IPS DF 6.9 (cell line): Measurements from ENCODE around the gene CADM2.

Experiments used
- DNase-seq: peaks from one replicate; pipeline ENCODE4 v3.0.0-alpha.2; 2013; ENCODE audit warnings: low read depth, low spot score
- H3K27ac ChIP-seq: one replicate; pipeline ENCODE4 v1.5.1; 2013; ENCODE audit warnings: low read length, control low read depth
- H3K27me3 ChIP-seq: 2 replicates; pipeline ENCODE4 v1.6.1; 2013; ENCODE audit warnings: mild to moderate bottlenecking, low read length; ENCODE audit not compliant: control insufficient read depth, insufficient read depth
- H3K36me3 ChIP-seq: 2 replicates; pipeline ENCODE4 v1.6.1; 2013; ENCODE audit warnings: low read length; ENCODE audit not compliant: control insufficient read depth, insufficient read depth
- H3K4me1 ChIP-seq: 2 replicates; pipeline ENCODE4 v1.6.1; 2013; ENCODE audit warnings: low read length; ENCODE audit not compliant: control insufficient read depth, insufficient read depth
- H3K4me3 ChIP-seq: 2 replicates; pipeline ENCODE4 v1.5.1; 2013; ENCODE audit warnings: mild to moderate bottlenecking, low read length
- H3K9me3 ChIP-seq: 2 replicates; pipeline ENCODE4 v1.6.1; 2013; ENCODE audit warnings: low read length, inconsistent platforms; ENCODE audit not compliant: control insufficient read depth, insufficient read depth
- WGBS: extraction: QIAGEN DNeasy Blood & Tissue Kit; methylation state at CpG from one replicate; pipeline ENCODE4 v1.1.7; 2013; ENCODE audit warnings: mixed read lengths, missing lambda C conversion rate; ENCODE audit not compliant: insufficient read length, insufficient coverage; 5-methylcytosine and 5-hydroxymethylcytosine counted together

Gene CADM2

DNA sequence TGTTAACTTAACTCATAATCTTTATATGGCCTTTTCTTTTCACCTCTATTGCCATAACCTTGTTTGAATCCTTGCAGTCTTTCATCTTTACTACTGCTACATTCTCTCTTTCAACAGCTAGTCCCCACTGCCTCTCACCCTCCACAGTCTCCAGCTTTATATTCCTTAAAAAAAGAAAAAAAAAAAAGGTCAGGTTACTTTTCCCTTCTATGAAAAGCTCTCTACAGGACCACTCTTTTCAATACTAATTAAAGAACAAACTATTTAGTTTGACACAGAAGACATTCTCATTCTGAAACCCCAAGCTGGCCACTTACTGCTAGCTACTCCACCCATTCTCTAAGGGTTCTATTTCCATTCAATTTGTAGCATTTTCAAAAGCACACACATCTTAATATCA is 25.6 kb downstream of the CADM2 start:
- Histone ChIP-seq H3K4me3 (no peak overlapping the region), H3K27ac (no peak overlapping the region), H3K4me1 (no peaks in the 10 kb centered on the region), H3K9me3 (no peaks in the 10 kb centered on the region), H3K27me3 (no peaks in the 10 kb centered on the region), H3K36me3 (no peaks in the 10 kb centered on the region)
- DNase-seq = no peak

DNA sequence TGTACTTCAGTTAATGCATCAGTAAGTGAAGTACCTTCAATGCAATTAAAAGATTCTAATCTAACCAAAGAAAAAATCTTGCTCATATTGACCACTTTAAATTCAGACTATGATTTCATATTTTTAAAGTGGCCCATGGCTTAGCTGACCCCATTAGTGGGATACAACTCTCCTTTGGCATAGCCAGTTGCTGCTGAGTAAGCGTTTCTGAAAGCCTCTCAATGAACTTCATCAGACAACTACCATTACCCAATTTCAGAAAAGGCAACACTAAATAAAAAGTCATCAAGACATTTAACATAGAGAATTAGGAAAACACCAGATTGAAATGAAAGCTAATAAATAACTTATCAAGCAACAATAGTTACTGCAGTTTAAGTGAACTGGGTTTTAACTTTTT is 27.0 kb downstream of the CADM2 start:
- no peak overlapping the region for H3K27ac ChIP-seq
- H3K9me3 ChIP-seq = no peaks in the 10 kb centered on the region
- H3K4me1 ChIP-seq = no peaks in the 10 kb centered on the region
- no CpG with 5 or more reads among the region's 1 CpG for WGBS
- no peak overlapping the region for H3K4me3 ChIP-seq
- DNase-seq = no peak
- no peaks in the 10 kb centered on the region for H3K36me3 ChIP-seq
- H3K27me3 ChIP-seq = no peaks in the 10 kb centered on the region

DNA sequence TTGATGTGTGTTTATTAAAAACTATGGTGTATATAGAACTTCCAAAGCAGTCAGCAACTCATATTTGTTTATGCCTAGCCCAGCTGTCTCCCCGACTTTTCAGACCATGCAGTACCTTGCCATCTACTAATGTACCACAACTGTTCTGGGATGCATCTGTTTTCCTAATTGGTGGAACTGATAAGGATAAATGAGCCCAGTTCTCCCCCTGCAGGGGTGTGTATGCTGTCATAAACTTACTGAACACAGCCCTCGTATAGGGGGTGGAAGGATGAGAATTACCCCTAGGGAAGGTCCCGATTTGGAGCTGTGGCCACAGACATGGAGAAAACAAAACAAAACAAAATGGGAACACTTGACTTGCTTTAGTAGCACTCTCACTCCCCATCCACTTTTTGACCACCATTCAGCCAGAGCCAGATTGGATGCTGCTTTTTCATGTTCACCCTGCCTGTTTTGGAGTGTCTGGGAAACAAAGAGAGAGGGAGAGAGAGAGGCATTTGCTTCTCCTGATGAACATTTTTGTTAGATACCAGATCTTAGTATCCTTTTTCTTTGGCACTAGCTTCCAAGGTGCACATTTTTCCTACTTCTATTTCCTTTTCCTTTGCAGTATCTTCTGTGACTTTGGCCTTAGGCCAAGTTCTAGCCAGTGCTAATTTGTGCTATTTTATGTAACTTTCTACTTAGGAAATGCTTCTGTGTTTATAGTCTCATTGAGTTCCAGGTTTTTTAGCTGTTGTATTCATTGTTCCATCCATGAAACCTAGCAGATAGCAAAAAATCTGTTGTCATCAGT is 29.1 kb downstream of the CADM2 start:
- whole genome bisulfite sequencing = no CpG with 5 or more reads among the region's 3 CpGs
- H3K9me3 ChIP-seq = no peaks in the 10 kb centered on the region
- no peaks in the 10 kb centered on the region for H3K36me3 ChIP-seq
- no peaks in the 10 kb centered on the region for H3K27me3 ChIP-seq
- no peaks in the 10 kb centered on the region for H3K4me1 ChIP-seq
- H3K27ac ChIP-seq = no peak overlapping the region
- no peak overlapping the region for H3K4me3 ChIP-seq
- no peak for DNase-seq

DNA sequence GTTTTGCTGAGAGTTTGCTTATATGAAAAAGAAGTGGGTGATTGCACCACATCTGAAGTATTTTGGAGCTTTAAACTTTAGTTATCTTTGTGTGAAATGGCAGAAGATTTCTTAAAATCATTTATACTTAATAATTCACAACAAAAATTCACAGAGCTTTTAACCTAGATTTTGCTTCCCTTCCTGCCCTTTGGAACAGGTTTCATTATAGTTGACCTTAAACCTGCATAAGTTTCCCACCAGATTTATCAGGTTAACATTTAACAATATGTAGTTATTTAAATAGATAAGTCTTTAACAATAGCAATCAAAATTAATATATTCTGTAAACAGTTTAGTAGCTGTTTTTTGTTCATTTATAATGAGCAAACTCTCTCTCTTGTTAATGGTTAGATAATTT is 30.3 kb downstream of the CADM2 start:
- no peak for DNase-seq
- Histone ChIP-seq H3K27ac (no peak overlapping the region), H3K36me3 (no peaks in the 10 kb centered on the region), H3K9me3 (no peaks in the 10 kb centered on the region), H3K27me3 (no peaks in the 10 kb centered on the region), H3K4me3 (no peak overlapping the region), H3K4me1 (no peaks in the 10 kb centered on the region)

DNA sequence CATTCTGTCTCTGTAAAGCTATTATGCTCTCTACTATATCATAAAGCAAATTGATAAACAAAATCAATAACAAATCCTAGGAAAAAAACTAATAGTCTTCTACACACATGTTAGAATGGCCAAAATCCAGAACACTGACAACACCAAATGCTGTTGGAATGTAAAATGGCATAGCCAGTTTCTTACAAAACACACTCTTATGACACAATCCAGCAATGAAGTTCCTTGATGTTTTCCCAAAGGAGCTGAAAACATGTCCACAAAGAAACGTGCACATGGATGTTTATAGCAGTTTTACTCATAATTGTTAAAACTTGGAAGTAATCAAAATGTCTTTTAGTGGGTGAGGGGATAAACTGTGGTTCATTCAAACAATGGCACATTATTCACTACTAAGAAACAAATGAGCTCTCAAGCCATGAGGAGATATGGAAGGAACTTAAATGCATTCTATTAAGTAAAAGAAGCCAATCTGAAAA is 32.7 kb downstream of the CADM2 start:
- no peaks in the 10 kb centered on the region for H3K36me3 ChIP-seq

DNA sequence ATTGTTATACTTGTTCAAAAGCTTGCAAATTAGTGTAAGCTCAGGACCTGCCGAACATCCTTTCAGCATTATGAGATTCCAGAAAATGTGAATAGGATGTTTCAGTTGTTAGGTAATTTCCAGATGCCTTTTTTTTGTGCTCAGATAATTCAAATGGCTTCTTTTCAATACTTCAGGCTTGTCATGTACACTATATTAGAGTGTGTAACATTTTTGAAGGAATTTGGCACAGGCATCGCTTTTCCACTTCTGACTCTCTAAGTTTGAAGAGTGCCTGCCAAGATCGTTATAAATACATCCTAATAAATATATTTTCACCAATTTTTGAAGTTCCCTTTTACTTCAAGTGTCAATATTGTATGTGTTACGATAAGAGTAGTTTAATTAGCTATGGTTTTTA is 35.2 kb downstream of the CADM2 start:
- no CpG with 5 or more reads among the region's 4 CpGs for WGBS
- H3K36me3 ChIP-seq = no peaks in the 10 kb centered on the region
- no peaks in the 10 kb centered on the region for H3K9me3 ChIP-seq
- no peaks in the 10 kb centered on the region for H3K4me1 ChIP-seq
- DNase-seq = no peak
- no peak overlapping the region for H3K27ac ChIP-seq
- no peak overlapping the region for H3K4me3 ChIP-seq
- no peaks in the 10 kb centered on the region for H3K27me3 ChIP-seq

More for the DNA sequence above, 32.7 kb downstream of the CADM2 start:
- DNase-seq = no peak
- H3K27me3 ChIP-seq = no peaks in the 10 kb centered on the region
- H3K27ac ChIP-seq = no peak overlapping the region
- H3K9me3 ChIP-seq = no peaks in the 10 kb centered on the region
- H3K4me1 ChIP-seq = no peaks in the 10 kb centered on the region
- H3K4me3 ChIP-seq = no peak overlapping the region
- WGBS = no CpG with 5 or more reads among the region's 1 CpG

DNA sequence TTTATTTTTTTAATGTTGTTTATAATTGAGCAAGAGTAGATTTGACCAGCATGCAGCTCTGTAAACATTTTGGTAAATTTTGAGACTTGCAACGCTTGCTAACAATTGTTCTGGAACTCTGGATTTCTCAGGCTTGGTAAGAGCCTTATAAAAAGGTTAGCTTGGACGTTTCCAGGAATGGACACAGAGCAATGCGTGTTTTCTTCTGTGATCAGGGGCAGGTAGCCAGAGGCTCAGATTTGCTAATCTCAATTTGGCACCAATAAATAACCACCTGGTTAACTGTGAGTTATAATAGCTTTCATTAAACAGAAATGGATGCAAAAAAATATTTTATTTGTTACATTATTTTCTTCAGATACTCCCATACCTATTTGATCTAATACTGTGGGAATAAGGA is 39.8 kb downstream of the CADM2 start:
- Histone ChIP-seq H3K9me3 (no peaks in the 10 kb centered on the region), H3K4me1 (no peaks in the 10 kb centered on the region), H3K4me3 (no peak overlapping the region), H3K36me3 (no peaks in the 10 kb centered on the region), H3K27me3 (no peaks in the 10 kb centered on the region), H3K27ac (no peak overlapping the region)
- no peak for DNase-seq
- no CpG with 5 or more reads among the region's 3 CpGs for WGBS

DNA sequence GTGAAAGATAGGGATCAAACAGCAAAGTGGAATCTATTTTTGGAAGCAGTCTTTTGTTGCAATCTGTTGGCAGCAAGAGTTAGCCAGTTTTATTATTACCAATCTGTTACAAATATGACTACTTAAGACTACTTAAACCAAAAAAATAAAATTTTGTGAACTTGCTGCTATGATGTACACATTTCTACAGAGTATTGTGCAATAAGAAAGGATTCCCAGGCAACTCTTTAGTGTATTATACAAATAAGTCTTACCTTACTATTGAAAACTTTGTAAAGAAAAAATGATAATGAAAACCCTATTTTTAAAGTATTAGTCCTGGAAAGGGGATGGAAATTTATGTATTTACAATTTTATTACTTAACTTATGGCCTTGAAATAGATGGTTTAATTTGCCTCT is 44.7 kb downstream of the CADM2 start:
- Histone ChIP-seq H3K27ac (no peak overlapping the region), H3K27me3 (no peaks in the 10 kb centered on the region), H3K4me3 (no peak overlapping the region), H3K36me3 (no peaks in the 10 kb centered on the region), H3K9me3 (no peaks in the 10 kb centered on the region), H3K4me1 (no peaks in the 10 kb centered on the region)
- no peak for DNase-seq

DNA sequence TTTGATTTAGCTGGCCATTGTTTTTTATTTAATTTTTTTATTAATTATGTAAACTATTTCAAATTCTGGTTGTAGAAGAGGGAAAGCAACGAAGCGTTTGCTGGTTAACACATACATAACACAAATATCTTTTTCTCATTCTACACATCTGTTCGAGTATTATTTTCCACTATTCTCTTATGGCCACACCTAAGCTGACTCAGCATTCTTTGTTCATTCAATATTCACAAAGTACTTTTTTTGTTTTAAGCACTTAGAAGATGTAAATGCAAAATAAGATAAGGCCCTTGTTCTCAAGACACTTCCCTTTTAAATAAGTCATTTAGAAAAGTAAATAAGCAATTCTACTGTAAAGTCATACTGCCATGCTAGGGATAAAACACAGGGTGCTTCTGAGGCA is 45.4 kb downstream of the CADM2 start:
- no peaks in the 10 kb centered on the region for H3K9me3 ChIP-seq
- H3K27ac ChIP-seq = no peak overlapping the region
- no peaks in the 10 kb centered on the region for H3K27me3 ChIP-seq
- H3K36me3 ChIP-seq = no peaks in the 10 kb centered on the region
- DNase-seq = no peak
- WGBS = no CpG with 5 or more reads among the region's 3 CpGs
- H3K4me1 ChIP-seq = no peaks in the 10 kb centered on the region
- no peak overlapping the region for H3K4me3 ChIP-seq

DNA sequence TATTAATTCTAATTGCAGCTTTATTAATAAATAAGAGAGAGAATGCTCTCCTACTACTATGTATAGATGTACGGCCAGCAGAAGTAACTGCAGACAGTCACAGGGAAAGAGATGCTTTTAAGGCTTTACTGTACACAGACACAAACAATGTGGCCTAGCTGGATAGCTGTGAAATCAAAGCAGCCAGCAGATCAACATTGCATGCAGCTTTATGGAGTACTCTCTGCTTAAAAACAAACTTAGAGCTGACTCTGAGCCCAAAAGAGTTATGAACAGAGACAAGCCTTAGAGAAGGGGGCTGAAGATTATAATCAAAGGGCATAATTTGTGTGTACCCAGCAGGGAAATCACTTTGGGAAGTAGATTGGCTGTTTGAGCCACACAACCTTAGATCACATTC is 47.2 kb downstream of the CADM2 start:
- DNase-seq = no peak

More for the DNA sequence above, 47.2 kb downstream of the CADM2 start:
- Histone ChIP-seq H3K27ac (no peak overlapping the region), H3K36me3 (no peaks in the 10 kb centered on the region), H3K9me3 (no peaks in the 10 kb centered on the region), H3K4me3 (no peak overlapping the region), H3K27me3 (no peaks in the 10 kb centered on the region), H3K4me1 (no peaks in the 10 kb centered on the region)
- WGBS = no CpG with 5 or more reads among the region's 1 CpG
